GM10266 (cell line): ENCODE measurements around the gene MAN1A1.
"Not testable (repeated sequence)": the region's sequence is repeated elsewhere in the genome, so short reads cannot be mapped to it uniquely, and the experiment has no call there.

Experiments
- DNase-seq: peaks from one replicate; pipeline ENCODE4 v3.0.0; 2012; ENCODE audit errors: extremely low spot score
- CTCF ChIP-seq: IDR thresholded peaks from 2 replicates; pipeline ENCODE4 v1.5.1; 2012; ENCODE audit warnings: mild to moderate bottlenecking, low read depth; ENCODE audit not compliant: control insufficient read depth, insufficient read depth; ENCODE audit errors: missing control alignments

MAN1A1 gene

GRCh38 chr6:119294984-119295383 is 54.6 kb downstream of the MAN1A1 start:
- no peak for DNase-seq

GRCh38 chr6:119291060-119291459 is 58.5 kb downstream of the MAN1A1 start:
- DNase-seq, result not testable (repeated sequence)

More at GRCh38 chr6:119294984-119295383, 54.6 kb downstream of the MAN1A1 start:
- TF ChIP-seq CTCF, result no peak

- TF ChIP-seq CTCF, result no peak
Observed at GRCh38 chr6:119290306-119290705, 59.3 kb downstream of the MAN1A1 start.

GRCh38 chr6:119289651-119290050 is 59.9 kb downstream of the MAN1A1 start:
- no peak for TF ChIP-seq CTCF
- no peak for DNase-seq

More at GRCh38 chr6:119290306-119290705, 59.3 kb downstream of the MAN1A1 start:
- no peak for DNase-seq

GRCh38 chr6:119285908-119286625 is 63.5 kb downstream of the MAN1A1 start:
- TF ChIP-seq CTCF, result no peak
- DNase-seq, result no peak

GRCh38 chr6:119284861-119285521 is 64.6 kb downstream of the MAN1A1 start:
- DNase-seq, result no peak
- no peak for TF ChIP-seq CTCF

GRCh38 chr6:119283979-119284545 is 65.5 kb downstream of the MAN1A1 start:
- DNase-seq, result no peak
- no peak for TF ChIP-seq CTCF
